Right lobe of liver (tissue), 4 donors: ENCODE data around the gene MAIP1.

Experiments
- POLR2A ChIP-seq: fragments of 450-650 bp; IDR thresholded peaks from one replicate; pipeline ENCODE4 v1.6.1; 2017; ENCODE audit warnings: antibody characterized with exemption, mild to moderate bottlenecking
- TF ChIP-seq, protein P1 (sequence below), 4 donors: fragments of 200-600 bp in 3 of 4; fragments of 450-650 bp in 1 of 4; IDR thresholded peaks; one replicate each; pipeline versions ENCODE4 v1.5.1 to v1.8.0; 2016 to 2022; ENCODE audit warnings: antibody characterized with exemption in 4 of 4, mild to moderate bottlenecking in 2 of 4
- donor health status: DM: no; HTN: no; CAD: no.
- donor health status: DM: no; HTN: no; CAD: no.
- donor health status: DM: no; HTN: yes; CAD: no.

DNA sequence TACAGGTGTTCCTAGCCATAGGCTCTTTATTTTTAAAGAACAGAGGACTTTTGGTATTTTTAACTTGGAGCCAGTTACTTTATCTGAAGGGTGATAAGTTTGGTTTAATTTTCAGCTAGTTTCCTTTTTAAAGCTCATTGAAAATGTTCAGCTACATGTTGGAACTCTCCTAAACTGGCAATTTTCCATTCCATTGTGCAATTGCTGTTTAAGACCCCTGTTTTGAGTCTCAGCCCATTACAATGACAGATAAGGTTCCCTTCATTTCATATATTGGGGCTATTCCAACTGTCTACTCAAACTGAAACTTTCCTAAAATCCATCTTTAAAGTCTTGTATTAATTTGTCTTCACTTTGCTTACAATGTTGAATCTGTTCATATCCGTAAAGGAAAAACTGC lies 11.6 kb downstream of the MAIP1 start:
- TF ChIP-seq, protein P1, sequence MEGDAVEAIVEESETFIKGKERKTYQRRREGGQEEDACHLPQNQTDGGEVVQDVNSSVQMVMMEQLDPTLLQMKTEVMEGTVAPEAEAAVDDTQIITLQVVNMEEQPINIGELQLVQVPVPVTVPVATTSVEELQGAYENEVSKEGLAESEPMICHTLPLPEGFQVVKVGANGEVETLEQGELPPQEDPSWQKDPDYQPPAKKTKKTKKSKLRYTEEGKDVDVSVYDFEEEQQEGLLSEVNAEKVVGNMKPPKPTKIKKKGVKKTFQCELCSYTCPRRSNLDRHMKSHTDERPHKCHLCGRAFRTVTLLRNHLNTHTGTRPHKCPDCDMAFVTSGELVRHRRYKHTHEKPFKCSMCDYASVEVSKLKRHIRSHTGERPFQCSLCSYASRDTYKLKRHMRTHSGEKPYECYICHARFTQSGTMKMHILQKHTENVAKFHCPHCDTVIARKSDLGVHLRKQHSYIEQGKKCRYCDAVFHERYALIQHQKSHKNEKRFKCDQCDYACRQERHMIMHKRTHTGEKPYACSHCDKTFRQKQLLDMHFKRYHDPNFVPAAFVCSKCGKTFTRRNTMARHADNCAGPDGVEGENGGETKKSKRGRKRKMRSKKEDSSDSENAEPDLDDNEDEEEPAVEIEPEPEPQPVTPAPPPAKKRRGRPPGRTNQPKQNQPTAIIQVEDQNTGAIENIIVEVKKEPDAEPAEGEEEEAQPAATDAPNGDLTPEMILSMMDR (IDR thresholded peaks at IDR 0.05): no peak
- TF ChIP-seq POLR2A: no peak
